Measurements from ENCODE around the gene ABHD16B. TPM values are rescaled to one million over a fixed set of nuclear protein-coding genes. Genes with fewer than 3 reads are reported as not detected.
"Not testable (repeated sequence)": the region's sequence is repeated elsewhere in the genome, so short reads cannot be mapped to it uniquely, and the experiment has no call there.

The ABHD16B gene
- total and polyA plus RNA-seq, 2 of the 13 experiments (the other 11 are each of a cell fraction or from before 2014, with no cell fraction given), result not detected

GRCh38 chr20:63851548-63851943 lies 9.8 kb upstream of the ABHD16B start:
- BruUV-seq (replicated peaks); FAIRE-seq; in situ Hi-C loops (cut with HindIII; ENCODE audit: extremely low pct_ligation_motif_present, low pct_unique_long_range_greater_than_20kb): not testable (repeated sequence)

GRCh38 chr20:63853733-63854068 lies 7.6 kb upstream of the ABHD16B start:
- FAIRE-seq; H4K20me1 ChIP-seq (ENCODE audit: insufficient read depth, low read length); H3K27ac ChIP-seq (ENCODE audit: extremely low read length, insufficient read depth, low read length); BruUV-seq (replicated peaks); H3K79me2 ChIP-seq (ENCODE audit: insufficient read depth, low read length); ATAC-seq; CTCF ChIA-PET (ENCODE audit: low intra/inter-chr PET ratio, low total read pairs); intact Hi-C loops (cut with micrococcal nuclease; ENCODE audit: unreplicated experiment); in situ Hi-C loops (cut with HindIII; ENCODE audit: extremely low pct_ligation_motif_present, low pct_unique_long_range_greater_than_20kb); H2AFZ ChIP-seq (ENCODE audit: low read length); H3K9me3 ChIP-seq (ENCODE audit: low read length); H3K36me3 ChIP-seq (replicated peaks in 1 of 2; ENCODE audit: control insufficient read depth in 1 of 2, insufficient read depth in 2 of 2, low read length in 2 of 2); DNase-seq (ENCODE audit: low spot score): not testable (repeated sequence)
- H3K4me2 ChIP-seq (ENCODE audit: low read depth, low read length), result peak overlapping the region; percentile 93
- H3K4me1 ChIP-seq (ENCODE audit: insufficient read depth, low read length), result peaks cover 52% of the 10 kb centered on the region
- H3K9ac ChIP-seq (ENCODE audit: insufficient read depth, low read depth, low read length), result peak overlapping the region; percentile 68; the same call in 1 of the 2 replicates
- H3K4me3 ChIP-seq (replicated peaks in 1 of 3; ENCODE audit: insufficient read depth in 1 of 3, low read depth in 2 of 3, low read length in 3 of 3), result peak overlapping the region in 1 of 3 experiments; percentile 83; a peak in 2 of 6 replicates
- WGBS (ENCODE audit: low lambda C conversion rate), result 73% methylated on average over 4 of the region's 4 CpGs
- TF ChIP-seq PITX1 (CRISPR knock-in tag; IDR thresholded peaks at IDR 0.05) (peak; percentile 12; the same call in 1 of the 2 replicates), ZFYVE20 (CRISPR knock-in tag; IDR thresholded peaks at IDR 0.05; ENCODE audit: borderline replicate concordance, low read depth) (0 out of 2 replicates have a peak, but pooled peaks have one; percentile 19), ZNF329 (CRISPR knock-in tag; IDR thresholded peaks at IDR 0.05; ENCODE audit: low read depth) (0 out of 2 replicates have a peak, but pooled peaks have one; percentile 1), ZNF883 (CRISPR knock-in tag; IDR thresholded peaks at IDR 0.05; ENCODE audit: not compliant biosample characterization) (peak; percentile 9), ZNF691 (CRISPR knock-in tag; IDR thresholded peaks at IDR 0.05; ENCODE audit: borderline replicate concordance, low read depth) (0 out of 2 replicates have a peak, but pooled peaks have one; percentile 9), KLF13 (CRISPR knock-in tag; IDR thresholded peaks at IDR 0.05) (0 out of 2 replicates have a peak, but pooled peaks have one; percentile 77), ZNF280D (CRISPR knock-in tag; IDR thresholded peaks at IDR 0.05) (0 out of 2 replicates have a peak, but pooled peaks have one; percentile 35), NRL (CRISPR knock-in tag; IDR thresholded peaks at IDR 0.05; ENCODE audit: borderline replicate concordance) (peak; percentile 14; the same call in 1 of the 2 replicates)
- peaks cover 3 to 11% of the 10 kb centered on the region in 2 experiments; a peak in 4 of 5 replicates for H3K27me3 ChIP-seq (ENCODE audit: control insufficient read depth in 1 of 2, insufficient read depth in 2 of 2, low read length in 2 of 2)
- POLR2A ChIA-PET, result interaction anchor here (0.6 to 3.7 kb wide), 6 partner anchors 10 to 199 kb away, joined by 3 to 59 read pairs (median 6); partner anchors contain the start of genes ARFRP1, TPD52L2 and ZGPAT

More at GRCh38 chr20:63851548-63851943, 9.8 kb upstream of the ABHD16B start:
- H3K36me3 ChIP-seq (replicated peaks in 1 of 2; ENCODE audit: control insufficient read depth in 1 of 2, insufficient read depth in 2 of 2, low read length in 2 of 2); ATAC-seq; CTCF ChIA-PET (ENCODE audit: low intra/inter-chr PET ratio, low total read pairs); H3K4me3 ChIP-seq (replicated peaks in 1 of 3; ENCODE audit: insufficient read depth in 1 of 3, low read depth in 2 of 3, low read length in 3 of 3); H3K4me2 ChIP-seq (ENCODE audit: low read depth, low read length); H3K27ac ChIP-seq (ENCODE audit: extremely low read length, insufficient read depth, low read length); H3K79me2 ChIP-seq (ENCODE audit: insufficient read depth, low read length); H4K20me1 ChIP-seq (ENCODE audit: insufficient read depth, low read length); H3K9ac ChIP-seq (ENCODE audit: insufficient read depth, low read depth, low read length); DNase-seq (ENCODE audit: low spot score); H3K9me3 ChIP-seq (ENCODE audit: low read length); H2AFZ ChIP-seq (ENCODE audit: low read length); intact Hi-C loops (cut with micrococcal nuclease; ENCODE audit: unreplicated experiment): not testable (repeated sequence)
- Histone ChIP-seq H3K4me1 (ENCODE audit: insufficient read depth, low read length) (peaks cover 52% of the 10 kb centered on the region), H3K27me3 (ENCODE audit: control insufficient read depth in 1 of 2, insufficient read depth in 2 of 2, low read length in 2 of 2) (peaks cover 3 to 16% of the 10 kb centered on the region in 2 experiments; a peak in 4 of 5 replicates)
- WGBS (ENCODE audit: low lambda C conversion rate), result 57% methylated on average over 14 of the region's 14 CpGs
- TF ChIP-seq ZNF460 (CRISPR knock-in tag; IDR thresholded peaks at IDR 0.05; ENCODE audit: borderline replicate concordance) (peak; percentile 58), MYC (CRISPR knock-in tag; IDR thresholded peaks at IDR 0.05; ENCODE audit: borderline replicate concordance) (0 out of 2 replicates have a peak, but pooled peaks have one; percentile 10), ZMYM3 (CRISPR knock-in tag; IDR thresholded peaks at IDR 0.05) (0 out of 2 replicates have a peak, but pooled peaks have one; percentile 8)
- POLR2A ChIA-PET, result interaction anchor here (0.7 kb wide), 1 partner anchor 14 kb away, joined by 3 read pairs; the partner anchor contains the start of gene TPD52L2

Data from HepG2 (cell line).